ENCODE measurements around the gene BRSK1. TPM values are rescaled to one million over a fixed set of nuclear protein-coding genes. Genes with fewer than 3 reads are reported as not detected.

Gene BRSK1
- polyA plus RNA-seq, 1 donor from 2014 or later, result 213 TPM

DNA sequence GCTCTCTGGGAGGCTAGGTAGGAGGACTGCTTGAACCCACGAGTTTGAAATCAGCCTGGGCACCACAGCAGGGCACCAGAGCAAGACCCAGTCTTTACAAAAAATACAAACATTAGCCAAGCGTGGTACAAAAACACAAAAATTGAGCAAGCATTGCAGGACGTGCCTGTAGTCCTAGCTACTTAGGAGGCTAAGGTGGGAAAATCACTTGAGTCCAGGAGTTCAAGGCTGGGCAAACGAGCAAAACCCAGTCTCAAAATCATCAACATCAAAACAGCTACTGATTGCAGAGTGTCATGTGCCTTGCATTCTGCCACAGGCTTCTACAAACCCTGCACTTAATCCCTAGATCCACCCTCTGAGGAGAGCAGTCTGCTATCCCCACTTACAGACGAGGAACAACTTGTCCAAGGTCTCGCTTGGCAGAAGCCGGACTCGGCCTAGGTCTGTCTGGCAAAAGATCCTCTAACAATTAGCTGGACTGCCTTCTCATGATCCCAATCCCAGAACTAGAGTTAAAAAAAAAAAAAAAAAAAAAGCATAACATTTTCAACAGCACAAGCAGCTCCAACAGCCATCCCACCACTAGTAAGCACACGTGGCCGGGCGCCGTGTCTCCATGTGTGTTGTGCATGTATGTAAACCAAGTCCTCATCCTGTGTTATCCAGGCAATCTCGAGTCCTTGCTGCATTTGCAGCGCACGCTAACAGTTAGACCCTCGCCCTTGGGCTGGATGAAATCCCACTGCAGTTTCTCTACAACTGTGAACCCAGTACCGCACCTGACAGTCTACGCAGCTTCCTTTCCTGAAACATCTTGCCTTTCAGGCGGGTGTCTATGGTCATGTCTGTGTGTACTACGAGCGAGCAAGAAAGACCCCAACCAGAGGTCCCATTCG is 27.0 kb upstream of the BRSK1 start:
- Histone ChIP-seq H3K27ac (ENCODE audit: low read length) (no peak overlapping the region), H3K79me2 (replicated peaks; ENCODE audit: insufficient read depth, low read length) (peaks cover 57% of the 10 kb centered on the region), H3K27me3 (ENCODE audit: insufficient read depth, low read depth, low read length) (no peaks in the 10 kb centered on the region), H3K9me3 (ENCODE audit: low read length) (no peaks in the 10 kb centered on the region), H3K9ac (ENCODE audit: low read length) (peak overlapping the region; percentile 95), H3K9me2 (ENCODE audit: insufficient read depth, low read length) (no peaks in the 10 kb centered on the region), H3K4me3 (ENCODE audit: low read length) (peak overlapping the region; percentile 95), H4K20me1 (ENCODE audit: insufficient read depth) (peaks cover 10% of the 10 kb centered on the region), H3K36me3 (ENCODE audit: insufficient read depth, low read length) (no peaks in the 10 kb centered on the region), H3K4me2 (ENCODE audit: low read length) (peak overlapping the region; percentile 69), H2AFZ (ENCODE audit: low read depth, low read length) (no peak overlapping the region), H3F3A (ENCODE audit: insufficient read depth, low read length, poor library complexity, severe bottlenecking) (no peaks in the 10 kb centered on the region)
- TF ChIP-seq POLR2AphosphoS5 (IDR thresholded peaks at IDR 0.05) (no peak), EP300 (conservative IDR thresholded peaks at IDR 0.05; ENCODE audit: poor library complexity, severe bottlenecking) (no peak)

DNA sequence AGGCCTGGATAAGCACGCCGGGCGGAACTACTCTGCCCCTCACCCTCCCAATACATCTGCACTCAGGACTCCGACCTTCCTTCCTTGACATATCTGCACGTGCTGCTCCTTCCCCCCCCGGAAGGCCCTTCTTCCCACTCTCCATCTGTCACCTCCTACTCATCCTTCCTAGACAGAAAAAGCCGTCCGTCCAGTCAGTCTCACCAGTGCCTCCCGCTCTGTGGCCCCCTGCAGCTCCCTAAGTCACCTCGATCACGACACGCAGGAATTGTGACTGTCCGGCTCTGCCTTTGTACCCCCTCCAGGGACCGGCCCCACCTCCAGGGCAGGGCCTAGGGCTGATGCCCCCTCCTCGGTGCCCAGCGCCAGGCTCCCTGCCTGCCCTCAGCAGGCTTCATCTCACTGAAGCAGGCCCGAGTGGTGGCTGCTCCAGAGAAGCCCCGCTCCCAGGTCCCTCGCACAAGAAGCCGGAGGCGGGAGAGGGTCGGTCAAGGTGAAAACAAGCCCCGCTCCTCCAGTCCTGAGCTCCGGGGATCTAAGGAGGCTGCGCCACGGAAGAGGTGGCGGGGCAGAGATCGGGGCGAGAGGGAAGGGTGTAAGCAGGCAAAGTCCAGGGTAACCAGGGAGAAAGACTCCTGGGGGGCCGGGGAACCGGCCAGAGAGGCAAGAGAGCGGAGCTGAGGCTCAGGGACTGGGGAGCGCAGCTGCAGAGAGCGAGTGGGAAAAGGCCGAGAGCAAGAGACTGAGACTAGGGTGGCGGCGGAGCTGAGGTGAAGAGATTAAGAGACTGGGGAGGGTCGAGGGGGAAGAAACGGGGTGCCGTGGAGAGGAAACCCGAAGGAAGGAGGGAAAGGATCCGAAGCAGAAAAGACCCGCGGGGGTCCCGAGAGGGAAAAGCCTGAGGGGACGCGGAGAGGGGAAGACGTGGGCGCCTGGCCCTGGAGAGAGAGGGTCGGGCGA is 26.1 kb upstream of the BRSK1 start:
- H4K20me1 ChIP-seq (ENCODE audit: insufficient read depth), result peaks cover 10% of the 10 kb centered on the region
- H3K27me3 ChIP-seq (ENCODE audit: insufficient read depth, low read depth, low read length), result no peaks in the 10 kb centered on the region
- H3F3A ChIP-seq (ENCODE audit: insufficient read depth, low read length, poor library complexity, severe bottlenecking), result no peaks in the 10 kb centered on the region
- peak overlapping the region; percentile 92 for H3K27ac ChIP-seq (ENCODE audit: low read length)
- H3K79me2 ChIP-seq (replicated peaks; ENCODE audit: insufficient read depth, low read length), result peaks cover 48% of the 10 kb centered on the region
- H2AFZ ChIP-seq (ENCODE audit: low read depth, low read length), result peak overlapping the region; percentile 24
- no peaks in the 10 kb centered on the region for H3K36me3 ChIP-seq (ENCODE audit: insufficient read depth, low read length)
- TF ChIP-seq MXI1 (conservative IDR thresholded peaks at IDR 0.05; ENCODE audit: poor library complexity, severe bottlenecking), result no peak
- TF ChIP-seq RAD21 (conservative IDR thresholded peaks at IDR 0.05), result peak; percentile 15
- H3K9ac ChIP-seq (ENCODE audit: low read length), result peak overlapping the region; percentile 95
- H3K9me2 ChIP-seq (ENCODE audit: insufficient read depth, low read length), result no peaks in the 10 kb centered on the region
- no peaks in the 10 kb centered on the region for H3K9me3 ChIP-seq (ENCODE audit: low read length)
- peak overlapping the region; percentile 69 for H3K4me2 ChIP-seq (ENCODE audit: low read length)
- peak overlapping the region; percentile 95 for H3K4me3 ChIP-seq (ENCODE audit: low read length)

DNA sequence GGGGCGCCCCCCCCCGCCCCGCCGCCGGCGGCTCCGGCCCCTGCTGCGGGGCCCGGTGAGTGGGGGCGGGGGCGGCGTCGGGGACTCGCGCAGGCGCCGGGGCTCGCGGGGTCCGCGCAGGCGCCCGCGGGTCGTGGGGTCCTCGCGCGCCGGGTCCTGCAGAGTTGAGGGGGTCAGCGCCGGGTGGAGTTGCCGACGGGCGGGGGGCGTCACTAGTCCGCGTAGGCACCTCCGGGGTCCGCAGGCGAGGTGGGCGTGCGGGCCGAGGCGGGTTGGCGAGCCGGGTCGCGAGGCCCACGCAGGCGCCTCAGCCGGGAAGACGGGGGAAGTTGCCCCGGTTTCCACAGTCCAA is 25.3 kb upstream of the BRSK1 start:
- Histone ChIP-seq H3K9ac (ENCODE audit: low read length) (peak overlapping the region; percentile 95), H3K4me2 (ENCODE audit: low read length) (no peak overlapping the region), H4K20me1 (ENCODE audit: insufficient read depth) (peaks cover 10% of the 10 kb centered on the region), H3K9me2 (ENCODE audit: insufficient read depth, low read length) (no peaks in the 10 kb centered on the region), H3K79me2 (replicated peaks; ENCODE audit: insufficient read depth, low read length) (peaks cover 41% of the 10 kb centered on the region), H2AFZ (ENCODE audit: low read depth, low read length) (peak overlapping the region; percentile 80), H3K9me3 (ENCODE audit: low read length) (no peaks in the 10 kb centered on the region), H3K36me3 (ENCODE audit: insufficient read depth, low read length) (no peaks in the 10 kb centered on the region), H3K27me3 (ENCODE audit: insufficient read depth, low read depth, low read length) (no peaks in the 10 kb centered on the region), H3F3A (ENCODE audit: insufficient read depth, low read length, poor library complexity, severe bottlenecking) (no peaks in the 10 kb centered on the region), H3K4me3 (ENCODE audit: low read length) (peak overlapping the region; percentile 95), H3K27ac (ENCODE audit: low read length) (peak overlapping the region; percentile 92)
- TF ChIP-seq, protein P1, sequence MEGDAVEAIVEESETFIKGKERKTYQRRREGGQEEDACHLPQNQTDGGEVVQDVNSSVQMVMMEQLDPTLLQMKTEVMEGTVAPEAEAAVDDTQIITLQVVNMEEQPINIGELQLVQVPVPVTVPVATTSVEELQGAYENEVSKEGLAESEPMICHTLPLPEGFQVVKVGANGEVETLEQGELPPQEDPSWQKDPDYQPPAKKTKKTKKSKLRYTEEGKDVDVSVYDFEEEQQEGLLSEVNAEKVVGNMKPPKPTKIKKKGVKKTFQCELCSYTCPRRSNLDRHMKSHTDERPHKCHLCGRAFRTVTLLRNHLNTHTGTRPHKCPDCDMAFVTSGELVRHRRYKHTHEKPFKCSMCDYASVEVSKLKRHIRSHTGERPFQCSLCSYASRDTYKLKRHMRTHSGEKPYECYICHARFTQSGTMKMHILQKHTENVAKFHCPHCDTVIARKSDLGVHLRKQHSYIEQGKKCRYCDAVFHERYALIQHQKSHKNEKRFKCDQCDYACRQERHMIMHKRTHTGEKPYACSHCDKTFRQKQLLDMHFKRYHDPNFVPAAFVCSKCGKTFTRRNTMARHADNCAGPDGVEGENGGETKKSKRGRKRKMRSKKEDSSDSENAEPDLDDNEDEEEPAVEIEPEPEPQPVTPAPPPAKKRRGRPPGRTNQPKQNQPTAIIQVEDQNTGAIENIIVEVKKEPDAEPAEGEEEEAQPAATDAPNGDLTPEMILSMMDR (IDR thresholded peaks at IDR 0.05; ENCODE audit: poor library complexity, severe bottlenecking), result no peak
- no peak for TF ChIP-seq SMC3 (conservative IDR thresholded peaks at IDR 0.05; ENCODE audit: poor library complexity)
- TF ChIP-seq RAD21 (conservative IDR thresholded peaks at IDR 0.05), result no peak
- TF ChIP-seq MXI1 (conservative IDR thresholded peaks at IDR 0.05; ENCODE audit: poor library complexity, severe bottlenecking), result no peak
- TF ChIP-seq EZH2 (IDR thresholded peaks at IDR 0.05; ENCODE audit: borderline replicate concordance, insufficient read depth, low read length, poor library complexity, severe bottlenecking), result no peak
- TF ChIP-seq TAF1 (IDR thresholded peaks at IDR 0.05; ENCODE audit: low read depth), result no peak
- TF ChIP-seq, protein P2, sequence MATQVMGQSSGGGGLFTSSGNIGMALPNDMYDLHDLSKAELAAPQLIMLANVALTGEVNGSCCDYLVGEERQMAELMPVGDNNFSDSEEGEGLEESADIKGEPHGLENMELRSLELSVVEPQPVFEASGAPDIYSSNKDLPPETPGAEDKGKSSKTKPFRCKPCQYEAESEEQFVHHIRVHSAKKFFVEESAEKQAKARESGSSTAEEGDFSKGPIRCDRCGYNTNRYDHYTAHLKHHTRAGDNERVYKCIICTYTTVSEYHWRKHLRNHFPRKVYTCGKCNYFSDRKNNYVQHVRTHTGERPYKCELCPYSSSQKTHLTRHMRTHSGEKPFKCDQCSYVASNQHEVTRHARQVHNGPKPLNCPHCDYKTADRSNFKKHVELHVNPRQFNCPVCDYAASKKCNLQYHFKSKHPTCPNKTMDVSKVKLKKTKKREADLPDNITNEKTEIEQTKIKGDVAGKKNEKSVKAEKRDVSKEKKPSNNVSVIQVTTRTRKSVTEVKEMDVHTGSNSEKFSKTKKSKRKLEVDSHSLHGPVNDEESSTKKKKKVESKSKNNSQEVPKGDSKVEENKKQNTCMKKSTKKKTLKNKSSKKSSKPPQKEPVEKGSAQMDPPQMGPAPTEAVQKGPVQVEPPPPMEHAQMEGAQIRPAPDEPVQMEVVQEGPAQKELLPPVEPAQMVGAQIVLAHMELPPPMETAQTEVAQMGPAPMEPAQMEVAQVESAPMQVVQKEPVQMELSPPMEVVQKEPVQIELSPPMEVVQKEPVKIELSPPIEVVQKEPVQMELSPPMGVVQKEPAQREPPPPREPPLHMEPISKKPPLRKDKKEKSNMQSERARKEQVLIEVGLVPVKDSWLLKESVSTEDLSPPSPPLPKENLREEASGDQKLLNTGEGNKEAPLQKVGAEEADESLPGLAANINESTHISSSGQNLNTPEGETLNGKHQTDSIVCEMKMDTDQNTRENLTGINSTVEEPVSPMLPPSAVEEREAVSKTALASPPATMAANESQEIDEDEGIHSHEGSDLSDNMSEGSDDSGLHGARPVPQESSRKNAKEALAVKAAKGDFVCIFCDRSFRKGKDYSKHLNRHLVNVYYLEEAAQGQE (IDR thresholded peaks at IDR 0.05; ENCODE audit: borderline replicate concordance), result no peak
- no peak for TF ChIP-seq EP300 (conservative IDR thresholded peaks at IDR 0.05; ENCODE audit: poor library complexity, severe bottlenecking)
- no peak for TF ChIP-seq POLR2AphosphoS5 (IDR thresholded peaks at IDR 0.05)

All from neural cell (in vitro differentiated cells).